HG02840 (cell line): ENCODE measurements around the gene KCNK4.

Experiments
- ATAC-seq: cut with Tn5 transposase; IDR thresholded peaks from one replicate; pipeline ENCODE4 v1.9.1; 2021; ENCODE audit warnings: mild to moderate bottlenecking, moderate library complexity, moderate number of reproducible peaks; ENCODE audit not compliant: unreplicated experiment, low FRiP score

The KCNK4 gene

DNA sequence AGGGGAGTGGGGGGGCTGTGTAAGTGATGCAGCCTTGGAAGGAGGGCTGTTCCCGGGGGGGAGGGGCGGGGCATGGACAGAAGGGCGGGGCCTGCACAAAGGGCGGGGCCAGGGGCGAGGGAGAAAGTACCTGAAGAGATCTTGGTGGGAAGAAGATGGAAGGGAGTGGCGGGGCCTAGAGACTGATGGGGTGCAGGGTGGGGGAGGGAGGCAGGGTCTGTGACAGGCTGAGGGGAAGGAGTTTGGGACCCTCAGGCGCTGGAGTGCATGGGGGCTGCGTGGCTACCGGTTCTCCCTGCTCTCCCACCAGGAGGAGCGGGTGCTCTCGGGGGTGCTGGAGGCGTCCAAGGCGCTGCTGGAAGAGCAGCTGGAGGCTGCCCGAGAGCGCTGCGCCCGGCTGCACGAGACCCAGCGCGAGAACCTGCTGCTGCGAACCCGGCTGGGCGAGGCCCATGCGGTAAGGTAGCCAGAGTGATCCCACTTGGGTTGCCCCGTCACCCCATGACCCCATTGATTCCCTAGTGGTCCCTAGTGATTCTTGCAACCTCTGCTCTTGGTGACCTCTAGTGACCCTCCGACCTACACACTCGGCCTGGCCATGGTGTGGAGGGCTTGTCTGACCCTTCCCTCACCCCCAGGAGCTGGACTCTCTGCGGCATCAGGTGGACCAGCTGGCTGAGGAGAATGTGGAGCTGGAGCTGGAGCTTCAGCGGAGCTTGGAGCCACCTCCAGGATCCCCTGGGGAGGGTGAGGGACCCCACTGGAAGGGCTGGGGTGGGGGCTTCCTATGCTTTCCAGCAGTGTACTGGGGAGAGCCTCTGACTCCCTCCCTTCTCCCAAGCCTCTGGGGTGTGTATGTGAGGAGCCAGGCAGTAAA, 52.0 kb downstream of the KCNK4 start:
- no peak for ATAC-seq

- ATAC-seq = no peak
Measured at GRCh38 chr11:64343767-64344559, 52.9 kb downstream of the KCNK4 start.

- no peak for ATAC-seq
Measured at GRCh38 chr11:64344787-64345186, 53.7 kb downstream of the KCNK4 start.

DNA sequence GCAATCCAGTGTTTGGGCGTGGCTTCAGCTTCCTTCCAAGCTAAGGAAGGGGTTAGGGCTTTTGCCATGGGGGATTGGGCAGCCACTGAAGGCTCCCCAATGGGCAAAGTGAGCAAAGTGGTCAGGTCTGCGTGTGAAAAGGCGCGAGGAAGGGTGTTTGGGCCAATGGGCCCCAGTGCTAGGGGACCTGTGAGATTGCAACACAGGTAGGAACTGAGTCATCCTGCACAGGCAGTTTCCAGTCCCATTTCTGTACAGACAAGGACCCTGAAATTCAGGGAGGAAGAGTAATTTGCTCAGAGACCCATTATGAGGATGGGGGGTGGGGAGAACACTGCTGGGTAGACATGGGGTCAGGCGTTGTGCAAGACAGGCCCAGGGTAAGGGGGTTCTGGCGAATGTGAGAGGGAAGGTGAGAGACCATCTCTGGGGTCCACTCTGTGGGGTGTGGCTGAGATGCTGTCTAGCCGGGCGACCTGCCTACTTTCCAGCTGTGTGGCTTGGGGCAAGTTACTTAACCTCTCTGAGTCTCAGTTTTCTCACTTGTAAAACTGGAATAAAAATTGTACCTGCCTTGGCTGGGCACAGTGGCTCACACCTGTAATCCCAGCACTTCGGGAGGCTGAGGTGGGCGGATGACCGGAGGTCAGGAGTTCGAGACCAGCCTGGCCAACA, 56.2 kb downstream of the KCNK4 start:
- no peak for ATAC-seq

GRCh38 chr11:64348383-64349024, 57.4 kb downstream of the KCNK4 start:
- ATAC-seq = no peak

DNA sequence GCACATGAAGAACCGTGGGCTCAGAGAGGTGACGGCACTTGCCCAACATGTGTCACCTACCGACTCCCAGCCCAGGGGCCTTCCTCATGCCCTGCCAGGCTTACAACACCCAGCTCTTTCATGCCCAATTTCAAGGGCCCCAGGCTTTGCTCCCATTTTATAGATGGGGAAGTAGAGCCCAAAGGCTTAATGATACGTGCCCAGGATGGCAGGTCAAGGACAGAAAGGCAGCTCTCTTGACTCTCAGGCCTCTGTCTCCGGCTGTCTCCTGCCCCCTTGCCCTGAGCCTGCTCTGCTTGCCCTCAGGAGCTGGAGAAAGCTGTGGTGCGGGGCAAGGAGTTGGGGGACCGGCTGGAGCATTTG, 57.9 kb downstream of the KCNK4 start:
- ATAC-seq = no peak

GRCh38 chr11:64349404-64349803, 58.3 kb downstream of the KCNK4 start:
- ATAC-seq = no peak
